GM12872 (cell line): Measurements from ENCODE around the gene SLC39A5.

Source experiments
- TF ChIP-seq, protein P1 (sequence below): IDR thresholded peaks from 3 replicates; pipeline ENCODE4 v1.5.1; 2011; ENCODE audit warnings: low read depth, mild to moderate bottlenecking, low read length, moderate library complexity; ENCODE audit not compliant: insufficient read depth

Gene SLC39A5

DNA sequence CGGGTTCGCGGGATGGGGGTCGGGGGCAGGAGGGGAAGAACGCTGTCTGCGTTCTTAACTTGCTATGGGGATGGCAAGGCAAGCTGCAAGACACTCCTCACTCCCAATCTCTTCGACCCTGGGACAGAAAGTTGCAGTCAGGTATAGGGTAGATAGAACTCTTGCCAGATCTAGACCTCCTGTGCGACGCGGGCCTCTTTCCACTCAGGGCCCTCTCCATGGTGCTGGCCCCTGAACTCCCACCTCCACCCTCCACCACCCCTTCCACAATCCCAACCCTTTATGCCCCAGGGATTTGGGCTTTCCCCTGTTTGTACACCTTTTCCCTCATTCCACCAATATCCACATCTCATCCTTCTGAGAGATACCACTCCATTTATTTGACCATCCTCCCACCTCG, 4.9 kb upstream of the SLC39A5 start:
- TF ChIP-seq, protein P1, sequence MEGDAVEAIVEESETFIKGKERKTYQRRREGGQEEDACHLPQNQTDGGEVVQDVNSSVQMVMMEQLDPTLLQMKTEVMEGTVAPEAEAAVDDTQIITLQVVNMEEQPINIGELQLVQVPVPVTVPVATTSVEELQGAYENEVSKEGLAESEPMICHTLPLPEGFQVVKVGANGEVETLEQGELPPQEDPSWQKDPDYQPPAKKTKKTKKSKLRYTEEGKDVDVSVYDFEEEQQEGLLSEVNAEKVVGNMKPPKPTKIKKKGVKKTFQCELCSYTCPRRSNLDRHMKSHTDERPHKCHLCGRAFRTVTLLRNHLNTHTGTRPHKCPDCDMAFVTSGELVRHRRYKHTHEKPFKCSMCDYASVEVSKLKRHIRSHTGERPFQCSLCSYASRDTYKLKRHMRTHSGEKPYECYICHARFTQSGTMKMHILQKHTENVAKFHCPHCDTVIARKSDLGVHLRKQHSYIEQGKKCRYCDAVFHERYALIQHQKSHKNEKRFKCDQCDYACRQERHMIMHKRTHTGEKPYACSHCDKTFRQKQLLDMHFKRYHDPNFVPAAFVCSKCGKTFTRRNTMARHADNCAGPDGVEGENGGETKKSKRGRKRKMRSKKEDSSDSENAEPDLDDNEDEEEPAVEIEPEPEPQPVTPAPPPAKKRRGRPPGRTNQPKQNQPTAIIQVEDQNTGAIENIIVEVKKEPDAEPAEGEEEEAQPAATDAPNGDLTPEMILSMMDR: no peak

DNA sequence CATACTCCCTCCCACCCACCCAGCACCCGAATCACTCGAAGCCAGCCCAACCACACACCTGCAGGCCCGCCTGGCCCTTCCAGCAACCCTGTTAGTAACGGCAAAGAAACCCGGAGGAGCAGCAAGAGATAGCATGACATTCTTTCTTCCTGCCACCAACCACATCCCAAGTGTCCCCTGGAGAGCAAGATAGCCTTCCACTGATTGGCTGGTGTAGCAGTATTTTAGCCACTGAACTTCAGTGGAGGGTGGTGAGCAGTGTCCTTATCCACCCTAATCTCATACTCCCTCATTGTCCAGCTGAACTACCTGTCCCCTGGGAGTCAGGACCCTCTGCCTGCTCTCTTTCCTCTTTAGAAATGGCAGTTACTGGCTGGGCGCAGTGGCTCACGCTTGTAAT, 769 bp upstream of the SLC39A5 start:
- TF ChIP-seq, protein P1: no peak

DNA sequence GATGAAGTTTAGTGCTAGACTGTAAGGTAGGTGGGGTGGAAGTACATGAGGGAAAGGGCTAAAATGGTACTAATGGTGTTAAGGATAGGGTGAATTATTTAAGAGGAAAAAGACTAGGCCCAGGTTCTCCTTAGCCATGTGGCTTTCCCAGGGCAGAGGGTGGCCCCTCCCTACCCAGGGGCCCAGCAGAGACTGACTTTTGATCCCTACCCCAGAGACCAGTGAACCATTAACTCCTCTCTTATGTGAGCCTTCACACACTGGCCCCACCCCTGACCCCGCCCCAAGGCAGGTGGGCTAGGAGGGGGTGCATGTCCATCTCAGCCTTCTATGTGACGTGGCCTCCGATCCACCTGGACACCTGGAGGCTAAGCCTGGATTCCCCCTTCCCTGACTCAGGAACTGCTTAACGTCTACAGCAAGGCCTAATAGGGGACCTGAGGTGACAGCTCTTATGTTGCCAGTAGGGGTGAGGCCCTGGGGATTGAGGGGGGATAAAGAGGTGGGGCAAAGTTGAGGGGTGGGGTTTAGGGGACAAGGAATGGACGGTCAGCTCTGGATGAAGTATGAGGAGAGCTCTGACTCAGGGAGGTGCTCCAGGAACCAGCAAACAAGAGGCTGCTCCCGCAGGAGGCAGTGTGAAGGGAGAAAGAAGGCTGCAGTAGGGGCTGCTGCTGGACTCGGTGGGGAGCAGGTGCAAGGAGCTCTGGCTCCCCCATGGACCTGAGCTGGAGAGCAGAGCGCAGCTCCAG, 757 bp downstream of the SLC39A5 start:
- TF ChIP-seq, protein P1: no peak

DNA sequence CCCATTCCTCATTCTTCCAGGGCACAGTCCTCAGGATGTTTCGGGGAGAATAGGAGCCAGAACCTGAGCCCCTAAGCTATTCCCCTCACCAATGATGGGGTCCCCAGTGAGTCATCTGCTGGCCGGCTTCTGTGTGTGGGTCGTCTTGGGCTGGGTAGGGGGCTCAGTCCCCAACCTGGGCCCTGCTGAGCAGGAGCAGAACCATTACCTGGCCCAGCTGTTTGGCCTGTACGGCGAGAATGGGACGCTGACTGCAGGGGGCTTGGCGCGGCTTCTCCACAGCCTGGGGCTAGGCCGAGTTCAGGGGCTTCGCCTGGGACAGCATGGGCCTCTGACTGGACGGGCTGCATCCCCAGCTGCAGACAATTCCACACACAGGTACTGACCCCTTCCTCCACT, 1.3 kb downstream of the SLC39A5 start:
- TF ChIP-seq, protein P1: no peak

DNA sequence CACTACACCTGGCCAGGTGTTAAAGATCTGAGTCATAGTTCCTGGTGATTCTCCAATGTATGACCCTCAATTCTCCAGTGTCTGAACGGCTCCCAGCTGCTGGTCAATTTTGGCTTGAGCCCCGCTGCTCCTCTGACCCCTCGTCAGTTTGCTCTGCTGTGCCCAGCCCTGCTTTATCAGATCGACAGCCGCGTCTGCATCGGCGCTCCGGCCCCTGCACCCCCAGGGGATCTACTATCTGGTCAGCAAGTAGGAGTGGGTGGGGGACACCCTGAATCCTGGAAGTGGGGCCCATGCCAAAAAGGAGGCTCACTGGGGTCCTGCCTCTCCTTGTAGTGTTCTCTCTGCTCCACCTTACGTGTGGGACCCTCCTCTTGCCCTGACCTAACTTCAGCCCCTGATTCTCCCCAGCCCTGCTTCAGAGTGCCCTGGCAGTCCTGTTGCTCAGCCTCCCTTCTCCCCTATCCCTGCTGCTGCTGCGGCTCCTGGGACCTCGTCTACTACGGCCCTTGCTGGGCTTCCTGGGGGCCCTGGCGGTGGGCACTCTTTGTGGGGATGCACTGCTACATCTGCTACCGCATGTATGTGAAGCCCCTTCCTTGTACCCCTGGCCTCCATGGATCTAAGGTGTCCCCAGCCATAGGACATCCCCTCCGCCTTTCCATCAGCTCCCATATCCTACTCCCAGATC, 5.0 kb downstream of the SLC39A5 start:
- TF ChIP-seq, protein P1: no peak

DNA sequence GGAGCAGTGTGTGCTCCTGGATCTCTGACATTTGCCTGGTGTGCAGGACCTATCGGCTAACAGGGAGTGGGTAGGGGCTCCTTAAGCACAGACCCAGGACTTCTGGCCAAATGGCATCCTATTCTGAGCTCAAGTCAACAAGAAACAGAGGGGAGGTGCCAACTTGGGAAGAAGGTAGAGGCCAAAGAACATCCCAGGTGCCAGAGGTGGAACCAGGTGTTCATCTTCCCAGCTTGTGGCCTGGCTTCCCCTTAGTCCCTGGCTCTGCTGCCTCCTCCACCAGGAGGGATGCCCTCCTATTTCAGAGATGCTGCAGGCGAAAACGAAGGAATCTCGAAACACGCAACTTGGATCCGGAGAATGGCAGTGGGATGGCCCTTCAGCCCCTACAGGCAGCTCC, 6.2 kb downstream of the SLC39A5 start:
- TF ChIP-seq, protein P1: no peak

DNA sequence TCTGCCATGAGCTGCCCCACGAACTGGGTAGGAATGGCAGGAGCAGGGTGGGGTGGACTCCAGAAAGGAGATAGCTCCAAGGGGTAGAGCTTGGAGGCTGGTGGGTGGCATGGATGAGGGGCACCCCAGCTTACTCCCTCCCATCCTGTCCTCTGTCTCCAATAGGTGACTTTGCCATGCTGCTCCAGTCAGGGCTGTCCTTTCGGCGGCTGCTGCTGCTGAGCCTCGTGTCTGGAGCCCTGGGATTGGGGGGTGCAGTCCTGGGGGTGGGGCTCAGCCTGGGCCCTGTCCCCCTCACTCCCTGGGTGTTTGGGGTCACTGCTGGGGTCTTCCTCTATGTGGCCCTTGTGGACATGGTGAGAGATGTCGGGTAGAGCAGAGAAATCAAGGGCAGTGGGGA, 7.1 kb downstream of the SLC39A5 start:
- TF ChIP-seq, protein P1: no peak
